ENCODE measurements around the gene PSMC6. TPM values are rescaled to one million over a fixed set of nuclear protein-coding genes. Genes with fewer than 3 reads are reported as not detected.

PSMC6 gene
- total RNA-seq, 1 donor: 99.7 TPM

DNA sequence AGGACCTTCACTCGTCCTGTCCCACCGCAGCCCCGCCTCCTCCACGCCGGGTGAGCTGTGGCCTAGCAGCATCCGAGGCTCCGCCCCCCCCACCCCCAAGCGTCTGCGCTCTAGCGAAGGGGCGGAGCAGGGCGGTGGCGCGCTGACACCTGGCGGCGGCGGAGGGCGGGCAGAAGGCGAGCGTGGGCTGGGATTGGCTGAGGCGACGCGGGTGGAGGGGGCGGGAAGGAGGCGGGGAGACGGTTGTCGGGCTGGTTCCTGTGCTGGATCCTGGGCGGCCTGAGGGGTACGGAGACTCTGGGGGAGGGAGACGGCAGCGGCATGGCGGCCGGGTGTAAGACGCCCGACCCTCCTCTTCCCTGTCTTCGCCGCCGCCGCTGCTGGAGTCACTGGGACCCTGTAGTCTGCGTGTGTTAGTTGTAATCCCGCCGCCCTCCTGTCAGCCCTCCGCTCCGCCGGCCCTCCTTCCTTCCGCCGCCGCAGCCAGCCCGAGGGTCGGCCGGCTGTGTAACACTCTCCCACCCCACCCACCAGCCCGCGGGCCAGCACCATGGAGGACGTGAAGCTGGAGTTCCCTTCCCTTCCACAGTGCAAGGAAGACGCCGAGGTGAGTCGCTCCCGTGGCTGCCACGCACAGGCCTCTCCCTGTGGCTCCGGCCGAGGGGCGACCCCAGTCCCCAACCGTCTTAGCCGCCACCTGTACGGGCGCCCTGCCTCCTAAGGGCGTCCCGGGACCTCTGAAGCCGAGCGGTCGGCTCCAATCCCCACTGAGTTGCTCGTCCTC is 23.1 kb downstream of the PSMC6 start, which contains the start of gene STYX:
STYX (plus strand) TSS at position 242 of the 784 bp plus-strand sequence; CDS start at position 551, 309 bp downstream.
- TF ChIP-seq, protein P1, sequence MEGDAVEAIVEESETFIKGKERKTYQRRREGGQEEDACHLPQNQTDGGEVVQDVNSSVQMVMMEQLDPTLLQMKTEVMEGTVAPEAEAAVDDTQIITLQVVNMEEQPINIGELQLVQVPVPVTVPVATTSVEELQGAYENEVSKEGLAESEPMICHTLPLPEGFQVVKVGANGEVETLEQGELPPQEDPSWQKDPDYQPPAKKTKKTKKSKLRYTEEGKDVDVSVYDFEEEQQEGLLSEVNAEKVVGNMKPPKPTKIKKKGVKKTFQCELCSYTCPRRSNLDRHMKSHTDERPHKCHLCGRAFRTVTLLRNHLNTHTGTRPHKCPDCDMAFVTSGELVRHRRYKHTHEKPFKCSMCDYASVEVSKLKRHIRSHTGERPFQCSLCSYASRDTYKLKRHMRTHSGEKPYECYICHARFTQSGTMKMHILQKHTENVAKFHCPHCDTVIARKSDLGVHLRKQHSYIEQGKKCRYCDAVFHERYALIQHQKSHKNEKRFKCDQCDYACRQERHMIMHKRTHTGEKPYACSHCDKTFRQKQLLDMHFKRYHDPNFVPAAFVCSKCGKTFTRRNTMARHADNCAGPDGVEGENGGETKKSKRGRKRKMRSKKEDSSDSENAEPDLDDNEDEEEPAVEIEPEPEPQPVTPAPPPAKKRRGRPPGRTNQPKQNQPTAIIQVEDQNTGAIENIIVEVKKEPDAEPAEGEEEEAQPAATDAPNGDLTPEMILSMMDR (IDR thresholded peaks at IDR 0.05; ENCODE audit: insufficient read depth, low read depth, low read length): no peak
- peak within 1 kb of the TSS; percentile 87 for H3K4me3 ChIP-seq (ENCODE audit: low read depth, low read length)
- DNase-seq (ENCODE audit: low read depth): peak; percentile 99

DNA sequence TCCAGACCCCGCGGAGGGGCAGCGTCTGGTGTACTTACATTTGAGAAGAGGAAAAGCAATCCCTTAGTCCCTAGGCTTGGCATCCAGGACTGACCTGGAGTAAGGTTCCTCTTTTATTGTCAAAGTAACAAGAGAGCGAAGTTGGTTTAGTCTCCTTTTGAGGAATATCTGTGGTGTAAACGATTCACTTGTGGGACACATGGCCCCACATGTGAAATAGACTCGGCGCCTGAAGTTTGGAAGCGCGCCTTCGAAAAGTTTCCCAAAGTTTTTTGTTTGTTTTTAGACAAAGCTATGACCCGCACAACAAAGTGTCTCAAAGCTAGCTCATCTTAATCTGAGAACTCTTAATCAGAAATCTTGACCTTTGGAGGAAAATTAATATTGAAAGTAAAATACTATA is 23.7 kb downstream of the PSMC6 start:
- DNase-seq (ENCODE audit: low read depth): no peak

DNA sequence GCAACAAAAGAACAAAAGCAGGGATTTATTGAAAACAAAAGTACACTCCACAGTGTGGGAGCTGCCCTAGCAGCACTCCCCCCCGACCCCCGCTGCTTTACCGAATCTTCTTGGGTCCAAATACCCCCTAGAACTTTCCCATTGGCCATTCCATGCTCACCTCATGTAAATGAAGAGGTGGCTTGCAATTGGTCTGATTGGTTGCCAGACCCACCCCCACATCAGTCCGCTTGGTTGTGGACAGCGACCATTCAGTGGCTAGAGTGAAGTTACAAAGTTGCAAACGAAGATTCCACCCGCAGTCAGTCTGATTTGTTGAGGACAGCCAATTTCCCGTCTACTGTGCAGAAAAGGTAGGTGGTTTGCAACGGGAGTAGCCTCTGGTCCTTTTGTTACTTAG is 26.8 kb downstream of the PSMC6 start:
- TF ChIP-seq, protein P1 (IDR thresholded peaks at IDR 0.05; ENCODE audit: insufficient read depth, low read depth, low read length): no peak
- no peak overlapping the region for H3K4me3 ChIP-seq (ENCODE audit: low read depth, low read length)
- no peak for DNase-seq (ENCODE audit: low read depth)

More for the DNA sequence above, 23.7 kb downstream of the PSMC6 start:
- peak overlapping the region; percentile 87 for H3K4me3 ChIP-seq (ENCODE audit: low read depth, low read length)
- TF ChIP-seq, protein P1 (IDR thresholded peaks at IDR 0.05; ENCODE audit: insufficient read depth, low read depth, low read length): no peak

DNA sequence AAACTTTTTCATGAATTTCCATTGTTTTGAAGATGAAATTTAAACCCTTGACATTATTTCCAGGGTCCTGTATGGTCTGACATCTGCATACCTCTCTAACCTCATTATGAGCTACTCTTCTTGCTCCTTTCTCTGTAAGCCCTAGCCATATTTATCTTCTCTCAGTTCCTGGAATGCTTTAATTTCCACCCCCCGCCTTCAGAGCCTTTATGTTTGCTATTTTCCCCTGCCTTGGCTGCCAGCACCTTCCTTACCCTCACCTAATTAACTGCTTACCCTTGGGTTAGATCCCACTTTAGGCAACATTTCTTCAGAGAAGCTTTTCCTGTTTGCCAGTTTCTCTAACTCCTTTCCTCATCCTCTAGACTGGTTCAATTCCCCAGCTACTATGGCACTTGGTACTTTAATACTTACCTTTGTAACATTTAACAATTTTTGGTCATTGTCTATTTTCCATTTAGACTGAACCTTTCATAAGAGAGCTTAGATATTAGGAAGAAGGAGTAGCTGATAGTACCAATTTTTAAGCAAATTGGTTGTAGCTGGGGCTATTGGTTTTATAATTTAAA is 29.0 kb downstream of the PSMC6 start:
- no peak overlapping the region for H3K4me3 ChIP-seq (ENCODE audit: low read depth, low read length)
- TF ChIP-seq, protein P1 (IDR thresholded peaks at IDR 0.05; ENCODE audit: insufficient read depth, low read depth, low read length): no peak
- no peak for DNase-seq (ENCODE audit: low read depth)

DNA sequence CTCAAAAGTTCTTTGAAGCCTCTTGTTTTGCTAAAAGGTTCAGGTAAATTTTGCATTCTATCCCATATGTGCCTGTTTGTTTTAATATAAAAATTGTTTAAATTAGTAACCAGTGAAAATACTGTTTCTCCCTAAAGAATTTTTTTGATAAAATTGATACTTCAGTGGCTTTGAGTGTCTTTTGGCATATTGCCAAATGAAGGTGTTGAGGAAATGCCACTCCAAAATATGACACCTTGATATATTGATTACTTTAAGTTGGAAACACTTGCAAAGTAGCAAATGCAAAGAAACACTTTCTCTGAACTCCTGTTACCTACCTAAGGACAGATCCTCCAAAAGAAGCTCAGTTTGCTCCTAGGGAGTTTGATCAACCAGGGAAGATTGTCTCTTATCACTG is 31.4 kb downstream of the PSMC6 start:
- no peak for DNase-seq (ENCODE audit: low read depth)
- TF ChIP-seq, protein P1 (IDR thresholded peaks at IDR 0.05; ENCODE audit: insufficient read depth, low read depth, low read length): no peak
- H3K4me3 ChIP-seq (ENCODE audit: low read depth, low read length): no peak overlapping the region

DNA sequence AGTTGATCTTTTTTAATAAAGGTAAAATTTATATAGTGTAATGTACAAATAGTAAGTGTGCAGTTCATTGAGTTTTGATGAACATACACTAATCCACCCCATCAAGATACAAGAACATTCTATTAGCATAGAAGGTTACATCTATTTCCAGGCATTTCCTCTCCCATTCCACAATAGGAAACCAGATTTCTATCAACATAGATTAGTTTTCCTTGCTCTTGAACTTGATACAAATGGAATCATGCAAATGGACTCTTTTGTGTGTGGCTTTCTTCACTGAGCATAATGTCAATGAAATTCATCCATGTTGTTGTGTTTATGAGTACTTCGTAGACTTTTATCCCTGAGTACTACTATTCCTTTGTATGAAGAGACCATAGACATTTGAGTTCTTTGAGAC is 33.8 kb downstream of the PSMC6 start:
- TF ChIP-seq, protein P1 (IDR thresholded peaks at IDR 0.05; ENCODE audit: insufficient read depth, low read depth, low read length): no peak
- no peak for DNase-seq (ENCODE audit: low read depth)
- H3K4me3 ChIP-seq (ENCODE audit: low read depth, low read length): no peak overlapping the region

Data from fibroblast of villous mesenchyme (primary cell).